Stimulated activated CD4-positive, alpha-beta T cell treated with anti-CD3 and anti-CD28 coated beads, TNF-alpha, amount 100 ng/mL, for 4 hours (primary cell): ENCODE measurements around the gene SCGB1D1.
"Not testable (repeated sequence)": the region's sequence is repeated elsewhere in the genome, so short reads cannot be mapped to it uniquely, and the experiment has no call there.

Experiments used
- DNase-seq, 3 experiments: peaks; one replicate each; pipeline ENCODE4 v3.0.0-alpha.2; 2020; ENCODE audit warnings: low read depth in 3 of 3

Gene SCGB1D1

GRCh38 chr11:62166371-62166770, 23.6 kb upstream of the SCGB1D1 start:
- no peak for DNase-seq

GRCh38 chr11:62169448-62169847, 20.6 kb upstream of the SCGB1D1 start:
- DNase-seq = no peak

- DNase-seq = no peak
Observed at GRCh38 chr11:62169935-62170334, 20.1 kb upstream of the SCGB1D1 start.

- peak; percentile 31 to 54 (median 40) for DNase-seq
Observed at GRCh38 chr11:62171261-62171723, 18.7 kb upstream of the SCGB1D1 start.

- no peak for DNase-seq
Observed at GRCh38 chr11:62172294-62172693, 17.7 kb upstream of the SCGB1D1 start.

GRCh38 chr11:62176766-62177165, 13.2 kb upstream of the SCGB1D1 start:
- no peak for DNase-seq

GRCh38 chr11:62179995-62180394, 10.0 kb upstream of the SCGB1D1 start:
- no peak for DNase-seq

- no peak for DNase-seq
Observed at GRCh38 chr11:62181097-62181496, 8.9 kb upstream of the SCGB1D1 start.

- no peak for DNase-seq
Observed at GRCh38 chr11:62182147-62182891, 7.7 kb upstream of the SCGB1D1 start.

- no peak for DNase-seq
Observed at GRCh38 chr11:62186195-62186594, 3.8 kb upstream of the SCGB1D1 start.

- no peak for DNase-seq
Observed at GRCh38 chr11:62193952-62194351, 3.9 kb downstream of the SCGB1D1 start.

- not testable (repeated sequence) for DNase-seq
Observed at GRCh38 chr11:62195010-62195409, 5.0 kb downstream of the SCGB1D1 start.

GRCh38 chr11:62195945-62196344, 5.9 kb downstream of the SCGB1D1 start:
- no peak for DNase-seq

- not testable (repeated sequence) for DNase-seq
Observed at GRCh38 chr11:62197400-62197799, 7.4 kb downstream of the SCGB1D1 start.

- no peak for DNase-seq
Observed at GRCh38 chr11:62201376-62201775, 11.4 kb downstream of the SCGB1D1 start.

GRCh38 chr11:62202910-62203309, 12.9 kb downstream of the SCGB1D1 start:
- DNase-seq = no peak

GRCh38 chr11:62204430-62204829, 14.4 kb downstream of the SCGB1D1 start:
- DNase-seq = no peak

- DNase-seq = no peak
Observed at GRCh38 chr11:62205441-62205840, 15.4 kb downstream of the SCGB1D1 start.

- not testable (repeated sequence) for DNase-seq
Observed at GRCh38 chr11:62206276-62207066, 16.5 kb downstream of the SCGB1D1 start.

GRCh38 chr11:62208785-62209144, 18.7 kb downstream of the SCGB1D1 start:
- no peak for DNase-seq

- no peak for DNase-seq
Observed at GRCh38 chr11:62217191-62217748, 27.3 kb downstream of the SCGB1D1 start.

- no peak for DNase-seq
Observed at GRCh38 chr11:62221498-62221897, 31.5 kb downstream of the SCGB1D1 start.

GRCh38 chr11:62223095-62223494, 33.1 kb downstream of the SCGB1D1 start:
- DNase-seq = no peak
